Bladder microvascular endothelial cell (primary cell): ENCODE measurements around the gene KANK3. TPM values are rescaled to one million over a fixed set of nuclear protein-coding genes. Genes with fewer than 3 reads are reported as not detected.

Source experiments
- total RNA-seq: library from RNA; depleted of rRNA; stranded (reverse); fragments of >200 nt; gene quantifications from 2 replicates; pipeline ENCODE4 v1.2.3, GENCODE V29; 2014

The KANK3 gene
- total RNA-seq, result 41.8 and 97.5 TPM in 2 replicates

GRCh38 chr19:8342684-8343482, at the start of gene KANK3:
Gene KANK3, minus strand, starts transcription at chr19:8343262. Its CDS starts 5,434 bp downstream, at chr19:8337828.

GRCh38 chr19:8389891-8390616, 47.0 kb upstream of the KANK3 start, which contains the start of gene RAB11B:
Gene RAB11B, plus strand, starts transcription at chr19:8390360. Its CDS starts 57 bp downstream, at chr19:8390417.

GRCh38 chr19:8363803-8364771, 21.0 kb upstream of the KANK3 start, which contains the start of gene ANGPTL4:
Gene ANGPTL4, plus strand, starts transcription at chr19:8364155. Its CDS starts 167 bp downstream, at chr19:8364322.

GRCh38 chr19:8321067-8321985, 21.7 kb downstream of the KANK3 start, which contains the start of the genes NDUFA7 and RPS28:
Gene NDUFA7, minus strand, starts transcription at chr19:8321375. Its CDS starts 17 bp downstream, at chr19:8321358.
Gene RPS28, plus strand, starts transcription at chr19:8321496. Its CDS starts 35 bp downstream, at chr19:8321531.

GRCh38 chr19:8307965-8308866, 34.8 kb downstream of the KANK3 start, which contains the start of gene CD320:
Gene CD320, minus strand, starts transcription at chr19:8308358. Its CDS starts 68 bp downstream, at chr19:8308290.

Other genes starting within 250 kb of the KANK3 start
- gene FBN3, start 193.7 kb downstream of the KANK3 start, total RNA-seq, result under 0.01 TPM in 2 replicates
- 5.2 and 17.4 TPM in 2 replicates for gene CERS4, start 133.9 kb downstream of the KANK3 start, total RNA-seq
- 27.9 and 28.0 TPM in 2 replicates for gene CD320, start 34.9 kb downstream of the KANK3 start, total RNA-seq
- 15.7 and 28.7 TPM in 2 replicates for gene NDUFA7, start 21.9 kb downstream of the KANK3 start, total RNA-seq
- gene RPS28, start 21.8 kb downstream of the KANK3 start, total RNA-seq, result 425 and 726 TPM in 2 replicates
- 3.6 and 26.3 TPM in 2 replicates for gene ANGPTL4, start 20.9 kb upstream of the KANK3 start, total RNA-seq
- gene RAB11B, start 47.1 kb upstream of the KANK3 start, total RNA-seq, result 55.7 and 181 TPM in 2 replicates
- 132 and 139 TPM in 2 replicates for gene MARCHF2, start 70.0 kb upstream of the KANK3 start, total RNA-seq
- 60.9 and 105 TPM in 2 replicates for gene HNRNPM, start 101.7 kb upstream of the KANK3 start, total RNA-seq
- not detected in 2 replicates for gene PRAM1, start 159.4 kb upstream of the KANK3 start, total RNA-seq
- gene ZNF414, start 170.9 kb upstream of the KANK3 start, total RNA-seq, result 3.6 and 6.1 TPM in 2 replicates
- 0.13 and 0.16 TPM in 2 replicates for gene MYO1F, start 234.2 kb upstream of the KANK3 start, total RNA-seq